ENCODE data around the gene FAIM2.

FAIM2 gene

GRCh38 chr12:49832836-49833421 lies 70.8 kb downstream of the FAIM2 start:
- no peak overlapping the region for H3K9ac ChIP-seq (ENCODE audit: low read depth, low read length)

GRCh38 chr12:49831717-49832116 lies 72.0 kb downstream of the FAIM2 start:
- peaks cover 4% of the 10 kb centered on the region for H3K4me1 ChIP-seq (ENCODE audit: insufficient read depth, low read length)
- H3K36me3 ChIP-seq (ENCODE audit: insufficient read depth, low read length), result no peaks in the 10 kb centered on the region
- no peaks in the 10 kb centered on the region for H3K9me3 ChIP-seq (ENCODE audit: control insufficient read depth, insufficient read depth, low read length)
- H3K9ac ChIP-seq (ENCODE audit: low read depth, low read length), result no peak overlapping the region

More at GRCh38 chr12:49832836-49833421, 70.8 kb downstream of the FAIM2 start:
- Histone ChIP-seq H3K4me1 (ENCODE audit: insufficient read depth, low read length) (no peaks in the 10 kb centered on the region), H3K9me3 (ENCODE audit: control insufficient read depth, insufficient read depth, low read length) (no peaks in the 10 kb centered on the region), H3K36me3 (ENCODE audit: insufficient read depth, low read length) (no peaks in the 10 kb centered on the region)

- Histone ChIP-seq H3K36me3 (ENCODE audit: insufficient read depth, low read length) (no peaks in the 10 kb centered on the region), H3K4me1 (ENCODE audit: insufficient read depth, low read length) (peaks cover 25% of the 10 kb centered on the region), H3K9ac (ENCODE audit: low read depth, low read length) (peak within 1 kb of the TSS; percentile 92)
Observed at GRCh38 chr12:49828133-49829091, 75.3 kb downstream of the FAIM2 start, which contains the start of gene NCKAP5L. NCKAP5L (minus strand) TSS chr12:49828413; CDS start chr12:49804044, 24,369 bp downstream.

GRCh38 chr12:49827401-49828099 lies 76.2 kb downstream of the FAIM2 start:
- Histone ChIP-seq H3K9me3 (ENCODE audit: control insufficient read depth, insufficient read depth, low read length) (no peaks in the 10 kb centered on the region), H3K36me3 (ENCODE audit: insufficient read depth, low read length) (no peaks in the 10 kb centered on the region), H3K9ac (ENCODE audit: low read depth, low read length) (peak overlapping the region; percentile 92), H3K4me1 (ENCODE audit: insufficient read depth, low read length) (peaks cover 25% of the 10 kb centered on the region)

More at GRCh38 chr12:49828133-49829091, 75.3 kb downstream of the FAIM2 start, which contains the start of gene NCKAP5L:
- no peaks in the 10 kb centered on the region for H3K9me3 ChIP-seq (ENCODE audit: control insufficient read depth, insufficient read depth, low read length)

- Histone ChIP-seq H3K4me1 (ENCODE audit: insufficient read depth, low read length) (peaks cover 25% of the 10 kb centered on the region), H3K36me3 (ENCODE audit: insufficient read depth, low read length) (no peaks in the 10 kb centered on the region), H3K9me3 (ENCODE audit: control insufficient read depth, insufficient read depth, low read length) (no peaks in the 10 kb centered on the region), H3K9ac (ENCODE audit: low read depth, low read length) (peak overlapping the region; percentile 92)
Observed at GRCh38 chr12:49827051-49827400, 76.7 kb downstream of the FAIM2 start.

- Histone ChIP-seq H3K36me3 (ENCODE audit: insufficient read depth, low read length) (no peaks in the 10 kb centered on the region), H3K9me3 (ENCODE audit: control insufficient read depth, insufficient read depth, low read length) (no peaks in the 10 kb centered on the region), H3K4me1 (ENCODE audit: insufficient read depth, low read length) (peaks cover 32% of the 10 kb centered on the region), H3K9ac (ENCODE audit: low read depth, low read length) (no peak overlapping the region)
Observed at GRCh38 chr12:49825971-49826421, 77.7 kb downstream of the FAIM2 start.

- Histone ChIP-seq H3K9ac (ENCODE audit: low read depth, low read length) (no peak overlapping the region), H3K4me1 (ENCODE audit: insufficient read depth, low read length) (peaks cover 37% of the 10 kb centered on the region), H3K36me3 (ENCODE audit: insufficient read depth, low read length) (no peaks in the 10 kb centered on the region), H3K9me3 (ENCODE audit: control insufficient read depth, insufficient read depth, low read length) (no peaks in the 10 kb centered on the region)
Observed at GRCh38 chr12:49825360-49825970, 78.2 kb downstream of the FAIM2 start.

GRCh38 chr12:49824895-49825294 lies 78.8 kb downstream of the FAIM2 start:
- H3K4me1 ChIP-seq (ENCODE audit: insufficient read depth, low read length), result peaks cover 38% of the 10 kb centered on the region
- H3K9ac ChIP-seq (ENCODE audit: low read depth, low read length), result no peak overlapping the region
- H3K36me3 ChIP-seq (ENCODE audit: insufficient read depth, low read length), result no peaks in the 10 kb centered on the region
- H3K9me3 ChIP-seq (ENCODE audit: control insufficient read depth, insufficient read depth, low read length), result no peaks in the 10 kb centered on the region

- H3K9me3 ChIP-seq (ENCODE audit: control insufficient read depth, insufficient read depth, low read length), result no peaks in the 10 kb centered on the region
- H3K4me1 ChIP-seq (ENCODE audit: insufficient read depth, low read length), result peaks cover 38% of the 10 kb centered on the region
- no peaks in the 10 kb centered on the region for H3K36me3 ChIP-seq (ENCODE audit: insufficient read depth, low read length)
- no peak overlapping the region for H3K9ac ChIP-seq (ENCODE audit: low read depth, low read length)
Observed at GRCh38 chr12:49824416-49824815, 79.3 kb downstream of the FAIM2 start.

GRCh38 chr12:49823951-49824350 lies 79.7 kb downstream of the FAIM2 start:
- Histone ChIP-seq H3K9ac (ENCODE audit: low read depth, low read length) (no peak overlapping the region), H3K9me3 (ENCODE audit: control insufficient read depth, insufficient read depth, low read length) (no peaks in the 10 kb centered on the region), H3K36me3 (ENCODE audit: insufficient read depth, low read length) (no peaks in the 10 kb centered on the region), H3K4me1 (ENCODE audit: insufficient read depth, low read length) (peaks cover 38% of the 10 kb centered on the region)

GRCh38 chr12:49823350-49823749 lies 80.3 kb downstream of the FAIM2 start:
- H3K9me3 ChIP-seq (ENCODE audit: control insufficient read depth, insufficient read depth, low read length), result no peaks in the 10 kb centered on the region
- H3K9ac ChIP-seq (ENCODE audit: low read depth, low read length), result no peak overlapping the region
- no peaks in the 10 kb centered on the region for H3K36me3 ChIP-seq (ENCODE audit: insufficient read depth, low read length)
- H3K4me1 ChIP-seq (ENCODE audit: insufficient read depth, low read length), result peaks cover 38% of the 10 kb centered on the region

GRCh38 chr12:49821373-49822287 lies 82.1 kb downstream of the FAIM2 start:
- Histone ChIP-seq H3K9me3 (ENCODE audit: control insufficient read depth, insufficient read depth, low read length) (no peaks in the 10 kb centered on the region), H3K9ac (ENCODE audit: low read depth, low read length) (no peak overlapping the region), H3K36me3 (ENCODE audit: insufficient read depth, low read length) (no peaks in the 10 kb centered on the region), H3K4me1 (ENCODE audit: insufficient read depth, low read length) (peaks cover 33% of the 10 kb centered on the region)

- H3K9me3 ChIP-seq (ENCODE audit: control insufficient read depth, insufficient read depth, low read length), result no peaks in the 10 kb centered on the region
- H3K9ac ChIP-seq (ENCODE audit: low read depth, low read length), result no peak overlapping the region
- H3K4me1 ChIP-seq (ENCODE audit: insufficient read depth, low read length), result peaks cover 17% of the 10 kb centered on the region
- H3K36me3 ChIP-seq (ENCODE audit: insufficient read depth, low read length), result no peaks in the 10 kb centered on the region
Observed at GRCh38 chr12:49819786-49820185, 83.9 kb downstream of the FAIM2 start.

Measured in ES-I3 (cell line).